K562 (cell line): ENCODE data around the gene STEAP1B. TPM values are rescaled to one million over a fixed set of nuclear protein-coding genes. Genes with fewer than 3 reads are reported as not detected.

Source experiments
- CXXC5 ChIP-seq: fragments of 250-450 bp; sonication (Bioruptor Pico); IDR thresholded peaks from 2 replicates; pipeline ENCODE4 v1.8.0; 2022; ENCODE audit warnings: inconsistent platforms, mild to moderate bottlenecking, moderate library complexity
- EGR1 ChIP-seq: fragments of 450-650 bp; conservative IDR thresholded peaks from 2 replicates; pipeline ENCODE4 v1.6.1; 2017; ENCODE audit warnings: mild to moderate bottlenecking
- NR3C1 ChIP-seq: sonication (generic); formaldehyde crosslinking; IDR thresholded peaks from 2 replicates; pipeline ENCODE4 v1.8.1; 2022; ENCODE audit warnings: missing genetic modification reagents
- PHB ChIP-seq: fragments of 250-450 bp; sonication (Bioruptor Pico); IDR thresholded peaks from 2 replicates; pipeline ENCODE4 v1.5.0; 2021
- POLR2B ChIP-seq: fragments of 450-650 bp; IDR thresholded peaks from 2 replicates; pipeline ENCODE4 v1.6.1; 2018; ENCODE audit warnings: low read depth; ENCODE audit not compliant: partially characterized antibody
- SLC30A9 ChIP-seq: fragments of 250-450 bp; sonication (Bioruptor Pico); IDR thresholded peaks from 2 replicates; pipeline ENCODE4 v1.8.0; 2022; ENCODE audit warnings: mild to moderate bottlenecking, moderate library complexity
- SOX6 ChIP-seq: fragments of 450-650 bp; IDR thresholded peaks from 2 replicates; pipeline ENCODE4 v1.6.1; 2014; ENCODE audit warnings: mild to moderate bottlenecking
- ZNF3 ChIP-seq: fragments of 250-450 bp; sonication (Bioruptor Pico); IDR thresholded peaks from 2 replicates; pipeline ENCODE4 v1.5.0; 2021; ENCODE audit warnings: mild to moderate bottlenecking, moderate library complexity
- ZNF311 ChIP-seq: fragments of 250-450 bp; sonication (Bioruptor Pico); IDR thresholded peaks from 2 replicates; pipeline ENCODE4 v1.4.0; 2020; ENCODE audit warnings: mild to moderate bottlenecking, moderate library complexity
- ZNF699 ChIP-seq: fragments of 250-450 bp; sonication (Bioruptor Pico); IDR thresholded peaks from 2 replicates; pipeline ENCODE4 v1.8.0; 2021; ENCODE audit warnings: mild to moderate bottlenecking, moderate library complexity; ENCODE audit not compliant: insufficient replicate concordance
- polyA plus RNA-seq, 8 experiments: library from polyadenylated mRNA; depleted of rRNA in 4 of 8; stranded (reverse) in 5 of 8; unstranded in 3 of 8; fragments of >200 nt; fragmentation: Nextera tagmentation in 2 of 8; fragmentation: Illumina TruSeq in 1 of 8; extraction: Ambion mirVana in 2 of 8; extraction: Trizol in 1 of 8; gene quantifications; 2 replicates each; pipeline versions ENCODE4 v1.2.1 to v1.2.3, GENCODE V29; 2011 to 2014; ENCODE audit warnings: inconsistent platforms in 1 of 8, missing spikeins in 1 of 8
- total RNA-seq, 7 experiments: library from RNA; depleted of rRNA in 6 of 7; stranded (reverse); fragments of >200 nt in 6 of 7; fragmentation: Illumina TruSeq in 2 of 7; extraction: Trizol in 2 of 7; gene quantifications; 2 replicates each; pipeline versions ENCODE4 v1.2.1 to v1.2.3, GENCODE V29; 2011 to 2021; ENCODE audit warnings: low replicate concordance in 1 of 7
- TF ChIP-seq, protein P1 (sequence below): sonication (generic); formaldehyde crosslinking; IDR thresholded peaks from 2 replicates; pipeline ENCODE4 v1.5.0; 2020; ENCODE audit warnings: missing genetic modification reagents
- TF ChIP-seq, protein P2 (sequence below): sonication (generic); formaldehyde crosslinking; IDR thresholded peaks from 2 replicates; pipeline ENCODE4 v1.8.0; 2022; ENCODE audit warnings: mild to moderate bottlenecking, low read depth, missing genetic modification reagents
- TF ChIP-seq, protein P3 (sequence below): fragments of 200-800 bp; sonication (Bioruptor generic); IDR thresholded peaks from 2 replicates; pipeline ENCODE4 v1.6.1; 2017; ENCODE audit warnings: missing genetic modification characterization, missing compliant biosample characterization
- TF ChIP-seq, protein P4 (sequence below), 2 experiments: IDR thresholded peaks; 2 replicates each; pipeline ENCODE4 v1.6.1; 2012; ENCODE audit warnings: improper control_type of control experiment in 2 of 2, low read depth in 2 of 2, low read length in 2 of 2, borderline replicate concordance in 1 of 2

The STEAP1B gene
- total and polyA plus RNA-seq, 9 of the 15 experiments (the other 6 are each of a cell fraction or from before 2014, with no cell fraction given): 20.0 to 38.5 (median 30.6) TPM

DNA sequence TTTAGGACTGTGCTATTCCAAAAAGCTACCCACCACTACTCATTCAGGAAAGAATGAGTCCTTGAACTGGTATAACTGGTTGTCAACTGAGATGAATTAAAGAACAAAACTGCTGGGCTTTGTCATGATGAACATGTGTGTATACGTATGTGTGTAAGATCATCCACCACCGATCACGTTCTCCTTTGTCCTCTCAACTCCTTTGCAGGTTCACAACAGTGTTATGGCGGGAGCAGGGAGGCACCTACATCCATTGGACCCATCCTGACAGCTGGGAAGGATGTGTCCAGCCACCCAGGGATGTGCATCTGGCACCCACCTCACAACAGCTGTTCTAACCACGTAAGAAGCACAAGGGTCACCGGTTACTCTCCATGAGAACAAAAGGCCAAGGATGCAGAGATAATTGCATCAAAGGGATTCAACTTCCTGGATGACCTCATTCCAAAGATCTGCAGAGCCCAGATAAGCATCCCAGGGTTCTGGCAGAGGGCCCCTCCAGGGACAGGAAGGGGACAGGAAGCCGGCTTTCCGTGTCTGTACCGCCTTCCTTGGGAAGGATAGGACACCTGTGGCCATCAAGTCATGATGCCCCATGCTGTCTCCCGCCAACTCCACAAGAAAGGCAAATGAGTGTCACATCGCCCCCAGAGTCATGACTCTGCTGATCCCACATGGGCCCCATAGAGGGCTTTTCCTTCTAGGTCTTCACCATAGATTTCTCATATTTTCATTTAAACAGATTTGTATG lies 66.1 kb downstream of the STEAP1B start (continued):
- TF ChIP-seq, protein P1, sequence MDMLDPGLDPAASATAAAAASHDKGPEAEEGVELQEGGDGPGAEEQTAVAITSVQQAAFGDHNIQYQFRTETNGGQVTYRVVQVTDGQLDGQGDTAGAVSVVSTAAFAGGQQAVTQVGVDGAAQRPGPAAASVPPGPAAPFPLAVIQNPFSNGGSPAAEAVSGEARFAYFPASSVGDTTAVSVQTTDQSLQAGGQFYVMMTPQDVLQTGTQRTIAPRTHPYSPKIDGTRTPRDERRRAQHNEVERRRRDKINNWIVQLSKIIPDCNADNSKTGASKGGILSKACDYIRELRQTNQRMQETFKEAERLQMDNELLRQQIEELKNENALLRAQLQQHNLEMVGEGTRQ: no peak
- TF ChIP-seq, protein P2, sequence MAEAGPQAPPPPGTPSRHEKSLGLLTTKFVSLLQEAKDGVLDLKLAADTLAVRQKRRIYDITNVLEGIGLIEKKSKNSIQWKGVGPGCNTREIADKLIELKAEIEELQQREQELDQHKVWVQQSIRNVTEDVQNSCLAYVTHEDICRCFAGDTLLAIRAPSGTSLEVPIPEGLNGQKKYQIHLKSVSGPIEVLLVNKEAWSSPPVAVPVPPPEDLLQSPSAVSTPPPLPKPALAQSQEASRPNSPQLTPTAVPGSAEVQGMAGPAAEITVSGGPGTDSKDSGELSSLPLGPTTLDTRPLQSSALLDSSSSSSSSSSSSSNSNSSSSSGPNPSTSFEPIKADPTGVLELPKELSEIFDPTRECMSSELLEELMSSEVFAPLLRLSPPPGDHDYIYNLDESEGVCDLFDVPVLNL: no peak
- no peak for TF ChIP-seq ZNF699 (CRISPR knock-in tag)
- peak; percentile 80; the same call in 1 of the 2 replicates for TF ChIP-seq ZNF311 (CRISPR knock-in tag)
- no peak for TF ChIP-seq ZNF3 (CRISPR knock-in tag)
- peak; percentile 99 for TF ChIP-seq SOX6
- no peak for TF ChIP-seq PHB (CRISPR knock-in tag)
- TF ChIP-seq, protein P3, sequence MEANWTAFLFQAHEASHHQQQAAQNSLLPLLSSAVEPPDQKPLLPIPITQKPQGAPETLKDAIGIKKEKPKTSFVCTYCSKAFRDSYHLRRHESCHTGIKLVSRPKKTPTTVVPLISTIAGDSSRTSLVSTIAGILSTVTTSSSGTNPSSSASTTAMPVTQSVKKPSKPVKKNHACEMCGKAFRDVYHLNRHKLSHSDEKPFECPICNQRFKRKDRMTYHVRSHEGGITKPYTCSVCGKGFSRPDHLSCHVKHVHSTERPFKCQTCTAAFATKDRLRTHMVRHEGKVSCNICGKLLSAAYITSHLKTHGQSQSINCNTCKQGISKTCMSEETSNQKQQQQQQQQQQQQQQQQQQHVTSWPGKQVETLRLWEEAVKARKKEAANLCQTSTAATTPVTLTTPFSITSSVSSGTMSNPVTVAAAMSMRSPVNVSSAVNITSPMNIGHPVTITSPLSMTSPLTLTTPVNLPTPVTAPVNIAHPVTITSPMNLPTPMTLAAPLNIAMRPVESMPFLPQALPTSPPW (CRISPR knock-in tag): peak; percentile 44; the same call in 1 of the 2 replicates
- TF ChIP-seq NR3C1: no peak
- peak; percentile 20; the same call in 1 of the 2 replicates for TF ChIP-seq EGR1
- TF ChIP-seq CXXC5 (CRISPR knock-in tag): peak; percentile 81
- TF ChIP-seq SLC30A9 (CRISPR knock-in tag): no peak
- TF ChIP-seq, protein P4, sequence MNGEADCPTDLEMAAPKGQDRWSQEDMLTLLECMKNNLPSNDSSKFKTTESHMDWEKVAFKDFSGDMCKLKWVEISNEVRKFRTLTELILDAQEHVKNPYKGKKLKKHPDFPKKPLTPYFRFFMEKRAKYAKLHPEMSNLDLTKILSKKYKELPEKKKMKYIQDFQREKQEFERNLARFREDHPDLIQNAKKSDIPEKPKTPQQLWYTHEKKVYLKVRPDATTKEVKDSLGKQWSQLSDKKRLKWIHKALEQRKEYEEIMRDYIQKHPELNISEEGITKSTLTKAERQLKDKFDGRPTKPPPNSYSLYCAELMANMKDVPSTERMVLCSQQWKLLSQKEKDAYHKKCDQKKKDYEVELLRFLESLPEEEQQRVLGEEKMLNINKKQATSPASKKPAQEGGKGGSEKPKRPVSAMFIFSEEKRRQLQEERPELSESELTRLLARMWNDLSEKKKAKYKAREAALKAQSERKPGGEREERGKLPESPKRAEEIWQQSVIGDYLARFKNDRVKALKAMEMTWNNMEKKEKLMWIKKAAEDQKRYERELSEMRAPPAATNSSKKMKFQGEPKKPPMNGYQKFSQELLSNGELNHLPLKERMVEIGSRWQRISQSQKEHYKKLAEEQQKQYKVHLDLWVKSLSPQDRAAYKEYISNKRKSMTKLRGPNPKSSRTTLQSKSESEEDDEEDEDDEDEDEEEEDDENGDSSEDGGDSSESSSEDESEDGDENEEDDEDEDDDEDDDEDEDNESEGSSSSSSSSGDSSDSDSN (IDR thresholded peaks at IDR 0.05; ENCODE audit: borderline replicate concordance in 1 of 2, low read depth in 2 of 2, low read length in 2 of 2): no peak
- TF ChIP-seq POLR2B: no peak
